ENCODE data around the gene TLR4. TPM values are rescaled to one million over a fixed set of nuclear protein-coding genes. Genes with fewer than 3 reads are reported as not detected.

TLR4 gene
- total RNA-seq, 2 donors from 2014 or later, result 78.2 to 94.5 TPM

- Histone ChIP-seq H3K9me3 (no peaks in the 10 kb centered on the region), H3K4me3 (no peak overlapping the region), H3K27ac (no peak overlapping the region), H3K36me3 (no peaks in the 10 kb centered on the region), H3K4me1 (ENCODE audit: control insufficient read depth in 1 of 2, low read depth in 2 of 2) (no peaks in the 10 kb centered on the region), H3K27me3 (replicated peaks; ENCODE audit: insufficient read depth) (no peaks in the 10 kb centered on the region)
- DNase-seq (ENCODE audit: low spot score), result no peak
- TF ChIP-seq, protein P1, sequence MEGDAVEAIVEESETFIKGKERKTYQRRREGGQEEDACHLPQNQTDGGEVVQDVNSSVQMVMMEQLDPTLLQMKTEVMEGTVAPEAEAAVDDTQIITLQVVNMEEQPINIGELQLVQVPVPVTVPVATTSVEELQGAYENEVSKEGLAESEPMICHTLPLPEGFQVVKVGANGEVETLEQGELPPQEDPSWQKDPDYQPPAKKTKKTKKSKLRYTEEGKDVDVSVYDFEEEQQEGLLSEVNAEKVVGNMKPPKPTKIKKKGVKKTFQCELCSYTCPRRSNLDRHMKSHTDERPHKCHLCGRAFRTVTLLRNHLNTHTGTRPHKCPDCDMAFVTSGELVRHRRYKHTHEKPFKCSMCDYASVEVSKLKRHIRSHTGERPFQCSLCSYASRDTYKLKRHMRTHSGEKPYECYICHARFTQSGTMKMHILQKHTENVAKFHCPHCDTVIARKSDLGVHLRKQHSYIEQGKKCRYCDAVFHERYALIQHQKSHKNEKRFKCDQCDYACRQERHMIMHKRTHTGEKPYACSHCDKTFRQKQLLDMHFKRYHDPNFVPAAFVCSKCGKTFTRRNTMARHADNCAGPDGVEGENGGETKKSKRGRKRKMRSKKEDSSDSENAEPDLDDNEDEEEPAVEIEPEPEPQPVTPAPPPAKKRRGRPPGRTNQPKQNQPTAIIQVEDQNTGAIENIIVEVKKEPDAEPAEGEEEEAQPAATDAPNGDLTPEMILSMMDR (IDR thresholded peaks at IDR 0.05), result no peak
- no peak for ATAC-seq (ENCODE audit: insufficient number of reproducible peaks, low FRiP score, low read depth)
Measured at GRCh38 chr9:117763314-117763713, 59.1 kb downstream of the TLR4 start.

- DNase-seq (ENCODE audit: low spot score) (no peak), ATAC-seq (ENCODE audit: insufficient number of reproducible peaks, low FRiP score, low read depth) (no peak)
- Histone ChIP-seq H3K27me3 (replicated peaks; ENCODE audit: insufficient read depth) (no peaks in the 10 kb centered on the region), H3K36me3 (no peaks in the 10 kb centered on the region), H3K27ac (no peak overlapping the region), H3K4me3 (no peak overlapping the region), H3K4me1 (ENCODE audit: control insufficient read depth in 1 of 2, low read depth in 2 of 2) (no peaks in the 10 kb centered on the region), H3K9me3 (no peaks in the 10 kb centered on the region)
- TF ChIP-seq, protein P1 (IDR thresholded peaks at IDR 0.05), result no peak
Measured at GRCh38 chr9:117768750-117769395, 64.7 kb downstream of the TLR4 start.

GRCh38 chr9:117771136-117771535 lies 66.9 kb downstream of the TLR4 start:
- H3K4me3 ChIP-seq, result no peak overlapping the region
- ATAC-seq (ENCODE audit: insufficient number of reproducible peaks, low FRiP score, low read depth) (no peak), DNase-seq (ENCODE audit: low spot score) (no peak)
- no peak overlapping the region for H3K27ac ChIP-seq
- no peaks in the 10 kb centered on the region for H3K36me3 ChIP-seq
- TF ChIP-seq, protein P1 (IDR thresholded peaks at IDR 0.05), result no peak
- H3K9me3 ChIP-seq, result no peaks in the 10 kb centered on the region
- H3K4me1 ChIP-seq (ENCODE audit: control insufficient read depth in 1 of 2, low read depth in 2 of 2), result no peaks in the 10 kb centered on the region
- no peaks in the 10 kb centered on the region for H3K27me3 ChIP-seq (replicated peaks; ENCODE audit: insufficient read depth)

GRCh38 chr9:117772960-117773359 lies 68.8 kb downstream of the TLR4 start:
- TF ChIP-seq, protein P1 (IDR thresholded peaks at IDR 0.05), result no peak
- ATAC-seq (ENCODE audit: insufficient number of reproducible peaks, low FRiP score, low read depth), result no peak

More at GRCh38 chr9:117772960-117773359, 68.8 kb downstream of the TLR4 start:
- no peak for DNase-seq (ENCODE audit: low spot score)
- no peaks in the 10 kb centered on the region for H3K27me3 ChIP-seq (replicated peaks; ENCODE audit: insufficient read depth)
- no peaks in the 10 kb centered on the region for H3K9me3 ChIP-seq
- no peak overlapping the region for H3K4me3 ChIP-seq
- H3K27ac ChIP-seq, result no peak overlapping the region
- H3K4me1 ChIP-seq (ENCODE audit: control insufficient read depth in 1 of 2, low read depth in 2 of 2), result no peaks in the 10 kb centered on the region
- H3K36me3 ChIP-seq, result no peaks in the 10 kb centered on the region

Data from thoracic aorta (tissue), 2 donors.